Endodermal cell (in vitro differentiated cells): ENCODE measurements around the gene C1QTNF8. TPM values are rescaled to one million over a fixed set of nuclear protein-coding genes. Genes with fewer than 3 reads are reported as not detected.

Experiments
- DNase-seq: peaks from one replicate; pipeline ENCODE4 v3.0.0-alpha.2; 2017
- H3K27ac ChIP-seq: 2 replicates; pipeline ENCODE4 v1.5.1; 2013; ENCODE audit warnings: mild to moderate bottlenecking, low read depth, low read length, moderate library complexity
- H3K27me3 ChIP-seq: 2 replicates; pipeline ENCODE4 v1.6.1; 2013; ENCODE audit warnings: mild to moderate bottlenecking, low read length, moderate library complexity; ENCODE audit not compliant: insufficient read depth, control insufficient read depth, poor library complexity, severe bottlenecking
- H3K36me3 ChIP-seq: 2 replicates; pipeline ENCODE4 v1.7.0; 2013; ENCODE audit warnings: mild to moderate bottlenecking, low read length, moderate library complexity; ENCODE audit not compliant: control insufficient read depth, insufficient read depth
- H3K4me1 ChIP-seq: one replicate; pipeline ENCODE4 v1.7.0; 2013; ENCODE audit warnings: low read length; ENCODE audit not compliant: control insufficient read depth, insufficient read depth
- H3K4me3 ChIP-seq: 2 replicates; pipeline ENCODE4 v1.5.1; 2013; ENCODE audit warnings: mild to moderate bottlenecking, low read length, moderate library complexity
- H3K9ac ChIP-seq: 2 replicates; pipeline ENCODE4 v1.6.1; 2013; ENCODE audit warnings: mild to moderate bottlenecking, low read length, moderate library complexity; ENCODE audit not compliant: poor library complexity, severe bottlenecking; ENCODE audit errors: extremely low read depth
- H3K9me3 ChIP-seq: 2 replicates; pipeline ENCODE4 v1.6.1; 2013; ENCODE audit warnings: mild to moderate bottlenecking, low read length, moderate library complexity; ENCODE audit not compliant: control insufficient read depth
- H3K27ac Mint-ChIP-seq: 2 replicates; pipeline ENCODE4 v1.8.0; 2020; ENCODE audit warnings: mixed read lengths
- H3K27me3 Mint-ChIP-seq: 2 replicates; pipeline ENCODE4 v1.8.0; 2021; ENCODE audit warnings: mild to moderate bottlenecking, mixed read lengths; ENCODE audit not compliant: insufficient read depth
- H3K36me3 Mint-ChIP-seq: 2 replicates; pipeline ENCODE4 v1.8.0; 2020; ENCODE audit warnings: low read depth, mixed read lengths
- H3K4me1 Mint-ChIP-seq: 2 replicates; pipeline ENCODE4 v1.8.0; 2020; ENCODE audit warnings: mixed read lengths
- H3K4me3 Mint-ChIP-seq: 2 replicates; pipeline ENCODE4 v1.8.0; 2020; ENCODE audit warnings: mild to moderate bottlenecking, moderate library complexity, mixed read lengths
- H3K9me3 Mint-ChIP-seq: 2 replicates; pipeline ENCODE4 v1.8.0; 2020; ENCODE audit warnings: mild to moderate bottlenecking, mixed read lengths
- CTCF ChIP-seq: fragments of 200-600 bp; sonication (generic); conservative IDR thresholded peaks from 2 replicates; pipeline ENCODE4 v1.5.0; 2021; ENCODE audit warnings: antibody characterized with exemption, mild to moderate bottlenecking
- WGBS, 2 experiments: methylation state at CpG; one replicate each; pipeline versions ENCODE4 v1.1.5 to v1.1.7; 2013; ENCODE audit warnings: missing lambda C conversion rate in 2 of 2, mixed read lengths in 1 of 2; ENCODE audit not compliant: insufficient coverage in 1 of 2, insufficient read length in 1 of 2; 5-methylcytosine and 5-hydroxymethylcytosine counted together
- total RNA-seq, 2 donors: library from RNA; stranded (reverse); fragmentation: NEBNext Ultra II Directional in 1 of 2; extraction: Animal tissue kit (Norgen Biotek cat#: 25700) in 1 of 2; gene quantifications; 2 replicates in 1 of 2; 3 replicates in 1 of 2; pipeline ENCODE4 v1.2.1, GENCODE V29; 2021

C1QTNF8 gene
- total RNA-seq, 2 donors from 2014 or later = 0.15 to 0.20 TPM

- no peak overlapping the region for H3K4me3 ChIP-seq
- H3K27ac ChIP-seq = no peak overlapping the region
- H3K36me3 Mint-ChIP-seq = no peaks in the 10 kb centered on the region
- no peak for TF ChIP-seq CTCF
- no peaks in the 10 kb centered on the region for H3K4me1 ChIP-seq
- H3K27ac Mint-ChIP-seq = no peak overlapping the region
- H3K4me3 Mint-ChIP-seq = no peak overlapping the region
- H3K9me3 ChIP-seq = no peaks in the 10 kb centered on the region
- H3K27me3 ChIP-seq = no peaks in the 10 kb centered on the region
- H3K9me3 Mint-ChIP-seq = peaks cover 12% of the 10 kb centered on the region
- H3K27me3 Mint-ChIP-seq = no peaks in the 10 kb centered on the region
- H3K9ac ChIP-seq = no peak overlapping the region
- H3K4me1 Mint-ChIP-seq = no peaks in the 10 kb centered on the region
- no peak for DNase-seq
- H3K36me3 ChIP-seq = no peaks in the 10 kb centered on the region
- WGBS, 2 experiments = 87 to 95% methylated on average over 7 to 11 of the region's 11 CpGs
These were observed 56.3 kb downstream of the C1QTNF8 start for GRCh38 chr16:1039762-1040161.

- H3K27ac ChIP-seq = no peak overlapping the region
- H3K27me3 ChIP-seq = no peaks in the 10 kb centered on the region
- DNase-seq = no peak
- WGBS, 2 experiments = 91 to 96% methylated on average over 7 to 12 of the region's 12 CpGs
- no peak for TF ChIP-seq CTCF
- H3K9ac ChIP-seq = no peak overlapping the region
- Mint-ChIP-seq H3K27me3 (no peaks in the 10 kb centered on the region), H3K9me3 (peaks cover 12% of the 10 kb centered on the region), H3K4me3 (no peak overlapping the region), H3K4me1 (no peaks in the 10 kb centered on the region), H3K36me3 (no peaks in the 10 kb centered on the region), H3K27ac (no peak overlapping the region)
- H3K36me3 ChIP-seq = no peaks in the 10 kb centered on the region
- H3K9me3 ChIP-seq = no peaks in the 10 kb centered on the region
- H3K4me3 ChIP-seq = no peak overlapping the region
- no peaks in the 10 kb centered on the region for H3K4me1 ChIP-seq
These were observed 57.1 kb downstream of the C1QTNF8 start for GRCh38 chr16:1038932-1039331.

Other genes starting within 250 kb of the C1QTNF8 start
- 10 to 100 TPM; 13.7 to 15.1 TPM for gene LMF1, start 125.3 kb downstream of the C1QTNF8 start, total RNA-seq
- 1 to 10 TPM in 1 of 2 donors, under 1 TPM in 1; 0.69 to 5.1 TPM for gene SOX8, start 114.5 kb downstream of the C1QTNF8 start, total RNA-seq
- gene SSTR5, start 23.5 kb downstream of the C1QTNF8 start, total RNA-seq = 1 to 10 TPM in 1 of 2 donors, under 1 TPM in 1; 0.64 to 1.3 TPM
- gene CACNA1H, start 56.9 kb upstream of the C1QTNF8 start, total RNA-seq = 10 to 100 TPM; 31.6 to 45.0 TPM
- not detected for gene TPSG1, start 129.0 kb upstream of the C1QTNF8 start, total RNA-seq
- not detected for gene TPSB2, start 133.9 kb upstream of the C1QTNF8 start, total RNA-seq
- not detected for gene TPSAB1, start 144.5 kb upstream of the C1QTNF8 start, total RNA-seq
- not detected for gene TPSD1, start 159.8 kb upstream of the C1QTNF8 start, total RNA-seq
- gene UBE2I, start 213.4 kb upstream of the C1QTNF8 start, total RNA-seq = 100 to 1,000 TPM; 250 to 294 TPM
- 10 to 100 TPM; 25.0 to 43.5 TPM for gene BAIAP3, start 237.4 kb upstream of the C1QTNF8 start, total RNA-seq